GM12878 (cell line): ENCODE data around the gene RAB25. TPM values are rescaled to one million over a fixed set of nuclear protein-coding genes. Genes with fewer than 3 reads are reported as not detected.

Source experiments
- ATAC-seq: fragments of 200-7000 bp; cut with Tn5 transposase; 3 replicates; pipeline ENCODE4 v1.9.1; 2020; ENCODE audit warnings: mild to moderate bottlenecking, moderate library complexity
- BruUV-seq: library from RNA; stranded (reverse); fragments of 400-500 nt; replicated peaks from 2 replicates; lab custom pipeline; 2021; lab: Mats Ljungman, UMichigan
- CTCF ChIA-PET: fragments of 300-600 bp; sonication (Branson Sonifier 250); formaldehyde crosslinking; extraction: SDS; loops from one replicate; lab custom pipeline; 2021; ENCODE audit warnings: inconsistent platforms; lab: Yijun Ruan, JAX
- POLR2A ChIA-PET: fragments of 350-600 bp; formaldehyde crosslinking; extraction: SDS; loops from one replicate; lab custom pipeline; 2021; ENCODE audit warnings: inconsistent platforms; lab: Charles Lee
- RAD21 ChIA-PET: fragments of 300-600 bp; sonication (Branson Sonifier 250); formaldehyde crosslinking; loops from one replicate; lab custom pipeline; 2023; ENCODE audit warnings: antibody characterized with exemption; ENCODE audit not compliant: unreplicated experiment; lab: Charles Lee
- SMC1A ChIA-PET: fragments of 300-600 bp; sonication (Branson Sonifier 250); formaldehyde crosslinking; loops from one replicate; lab custom pipeline; 2023; ENCODE audit not compliant: unreplicated experiment, uncharacterized antibody; lab: Charles Lee
- DNase-seq: peaks from one replicate; pipeline ENCODE4 v3.0.0-alpha.2; 2011; ENCODE audit warnings: low read depth, low spot score
- FAIRE-seq: peaks from 3 replicates; lab custom pipeline; 2011; peaks lifted over from hg19 to GRCh38; lab: Jason Lieb, UNC
- H2AFZ ChIP-seq: 2 replicates; pipeline ENCODE4 v1.6.0; 2011; ENCODE audit warnings: low read depth, low read length, control low read depth; ENCODE audit not compliant: control insufficient read depth
- H3K27ac ChIP-seq: 2 replicates; pipeline ENCODE4 v1.5.1; 2011; ENCODE audit warnings: control low read depth; ENCODE audit not compliant: control insufficient read depth, insufficient read depth
- H3K27me3 ChIP-seq, 2 experiments: replicated peaks in 1 of 2; 2 replicates each; pipeline versions ENCODE4 v1.6.0 to v1.6.1; 2011; ENCODE audit warnings: low read length in 1 of 2; ENCODE audit not compliant: control insufficient read depth in 2 of 2, insufficient read depth in 2 of 2
- H3K36me3 ChIP-seq, 2 experiments: 2 replicates each; pipeline ENCODE4 v1.5.1; 2011; ENCODE audit warnings: low read length in 1 of 2; ENCODE audit not compliant: control insufficient read depth in 2 of 2, insufficient read depth in 2 of 2
- H3K4me1 ChIP-seq: 2 replicates; pipeline ENCODE4 v1.6.1; 2011; ENCODE audit warnings: mild to moderate bottlenecking, low read length, moderate library complexity, mixed read lengths; ENCODE audit not compliant: control insufficient read depth, insufficient read depth
- H3K4me2 ChIP-seq: 2 replicates; pipeline ENCODE4 v1.6.0; 2011; ENCODE audit warnings: control low read depth; ENCODE audit not compliant: control insufficient read depth, insufficient read depth
- H3K4me3 ChIP-seq: fragments of 200-600 bp; sonication (generic); 2 replicates; pipeline ENCODE4 v1.5.1; 2016
- H3K79me2 ChIP-seq: 2 replicates; pipeline ENCODE4 v1.6.0; 2011; ENCODE audit warnings: low read length; ENCODE audit not compliant: control insufficient read depth, insufficient read depth
- H3K9ac ChIP-seq: 2 replicates; pipeline ENCODE4 v1.8.0; 2011; ENCODE audit warnings: low read length, control low read depth, mixed read lengths; ENCODE audit not compliant: control insufficient read depth, insufficient read depth
- H3K9me3 ChIP-seq: replicated peaks from 3 replicates; pipeline ENCODE4 v1.5.1; 2011; ENCODE audit warnings: mild to moderate bottlenecking, low read length; ENCODE audit not compliant: control insufficient read depth, insufficient read depth
- H4K20me1 ChIP-seq: 2 replicates; pipeline ENCODE4 v1.6.0; 2011; ENCODE audit not compliant: control insufficient read depth, insufficient read depth
- BHLHE40 ChIP-seq, 2 experiments: fragments of 450-650 bp in 1 of 2; IDR thresholded peaks; 2 replicates each; pipeline ENCODE4 v1.6.1; 2011 to 2017; ENCODE audit warnings: low read depth in 2 of 2, borderline replicate concordance in 1 of 2, improper control_type of control experiment in 1 of 2, low read length in 1 of 2, mild to moderate bottlenecking in 1 of 2
- CHD1 ChIP-seq: IDR thresholded peaks from 2 replicates; pipeline ENCODE4 v1.6.1; 2012; ENCODE audit warnings: low read depth, low read length, improper control_type of control experiment
- EED ChIP-seq: sonication (generic); IDR thresholded peaks from 2 replicates; pipeline ENCODE4 v1.6.1; 2016; ENCODE audit warnings: antibody characterized with exemption, low read depth
- EGR1 ChIP-seq, 2 experiments: IDR thresholded peaks; 1 replicate in 1 of 2; 2 replicates in 1 of 2; pipeline ENCODE4 v1.6.1; 2011 to 2012; ENCODE audit warnings: low read depth in 2 of 2, low read length in 2 of 2, borderline replicate concordance in 1 of 2, mild to moderate bottlenecking in 1 of 2, moderate library complexity in 1 of 2
- ESRRA ChIP-seq: IDR thresholded peaks from 2 replicates; pipeline ENCODE4 v1.6.1; 2012; ENCODE audit warnings: mild to moderate bottlenecking, low read length, improper control_type of control experiment
- ETV6 ChIP-seq, 2 experiments: fragments of 450-650 bp in 1 of 2; IDR thresholded peaks in 1 of 2; conservative IDR thresholded peaks in 1 of 2; 2 replicates each; pipeline ENCODE4 v1.6.1; 2014; ENCODE audit warnings: antibody characterized with exemption in 1 of 2, borderline replicate concordance in 1 of 2, low read depth in 1 of 2, mild to moderate bottlenecking in 1 of 2, moderate library complexity in 1 of 2
- GATAD2B ChIP-seq: fragments of 450-650 bp; conservative IDR thresholded peaks from 2 replicates; pipeline ENCODE4 v1.6.1; 2017; ENCODE audit warnings: low read depth, mild to moderate bottlenecking, moderate library complexity
- MEF2A ChIP-seq: IDR thresholded peaks from 2 replicates; pipeline ENCODE4 v1.6.1; 2011; ENCODE audit warnings: low read depth, mild to moderate bottlenecking, low read length, moderate library complexity; ENCODE audit not compliant: insufficient read depth
- NFYA ChIP-seq: IDR thresholded peaks from 2 replicates; pipeline ENCODE4 v1.6.1; 2011; ENCODE audit warnings: low read depth, mild to moderate bottlenecking, low read length, improper control_type of control experiment, borderline replicate concordance
- NR2C1 ChIP-seq: fragments of 450-650 bp; IDR thresholded peaks from 2 replicates; pipeline ENCODE4 v1.6.1; 2017; ENCODE audit warnings: antibody characterized with exemption, mild to moderate bottlenecking, moderate library complexity
- PAX8 ChIP-seq: fragments of 450-650 bp; IDR thresholded peaks from 2 replicates; pipeline ENCODE4 v1.6.1; 2017; ENCODE audit warnings: mild to moderate bottlenecking, moderate library complexity
- SMARCA5 ChIP-seq: fragments of 450-650 bp; IDR thresholded peaks from 2 replicates; pipeline ENCODE4 v1.6.1; 2017; ENCODE audit warnings: mild to moderate bottlenecking
- WRNIP1 ChIP-seq: IDR thresholded peaks from 2 replicates; pipeline ENCODE4 v1.6.1; 2011; ENCODE audit warnings: low read depth, low read length, improper control_type of control experiment, borderline replicate concordance
- WGBS: methylation state at CpG from one replicate; pipeline ENCODE4 v1.1.6; 2016; ENCODE audit warnings: low lambda C conversion rate; ENCODE audit not compliant: insufficient replicate concordance, insufficient coverage; ENCODE audit errors: missing lambda C conversion rate; 5-methylcytosine and 5-hydroxymethylcytosine counted together
- in situ Hi-C: fragments of 300-500 bp; cut with MboI; formaldehyde crosslinking; loops from 9 replicates; pipeline ENCODE4 v1.14.3; 2018; ENCODE audit warnings: mixed read lengths
- intact Hi-C: fragments of 100-400 bp; cut with micrococcal nuclease; formaldehyde crosslinking; loops from one replicate; pipeline ENCODE4 v1.14.2; 2022; ENCODE audit not compliant: unreplicated experiment
- polyA plus RNA-seq, 11 experiments: library from polyadenylated mRNA; depleted of rRNA in 4 of 11; unstranded in 6 of 11; stranded (reverse) in 5 of 11; fragments of >200 nt; fragmentation: Nextera tagmentation in 4 of 11; fragmentation: Illumina TruSeq in 1 of 11; extraction: Ambion mirVana in 4 of 11; extraction: Trizol in 1 of 11; gene quantifications; 1 replicate in 1 of 11; 2 replicates in 10 of 11; pipeline versions ENCODE4 v1.2.1 to v1.2.3, GENCODE V29; 2011 to 2016; ENCODE audit warnings: inconsistent platforms in 2 of 11, missing spikeins in 2 of 11, low read depth in 1 of 11
- total RNA-seq, 4 experiments: library from RNA; depleted of rRNA in 3 of 4; stranded (reverse); fragments of >200 nt in 3 of 4; fragmentation: Illumina TruSeq in 1 of 4; extraction: Trizol in 1 of 4; gene quantifications; 2 replicates each; pipeline versions ENCODE4 v1.2.1 to v1.2.3, GENCODE V29; 2013 to 2021
- TF ChIP-seq, protein P1 (sequence below): fragments of 450-650 bp; IDR thresholded peaks from 2 replicates; pipeline ENCODE4 v1.6.1; 2016; ENCODE audit warnings: mild to moderate bottlenecking
- TF ChIP-seq, protein P2 (sequence below): IDR thresholded peaks from 2 replicates; pipeline ENCODE4 v1.6.1; 2012; ENCODE audit warnings: low read depth, low read length, improper control_type of control experiment

RAB25 gene
- total and polyA plus RNA-seq, 10 of the 15 experiments (the other 5 are each of a cell fraction or from before 2014, with no cell fraction given) = 0.16 to 0.36 (median 0.22) TPM; not detected in 7

DNA sequence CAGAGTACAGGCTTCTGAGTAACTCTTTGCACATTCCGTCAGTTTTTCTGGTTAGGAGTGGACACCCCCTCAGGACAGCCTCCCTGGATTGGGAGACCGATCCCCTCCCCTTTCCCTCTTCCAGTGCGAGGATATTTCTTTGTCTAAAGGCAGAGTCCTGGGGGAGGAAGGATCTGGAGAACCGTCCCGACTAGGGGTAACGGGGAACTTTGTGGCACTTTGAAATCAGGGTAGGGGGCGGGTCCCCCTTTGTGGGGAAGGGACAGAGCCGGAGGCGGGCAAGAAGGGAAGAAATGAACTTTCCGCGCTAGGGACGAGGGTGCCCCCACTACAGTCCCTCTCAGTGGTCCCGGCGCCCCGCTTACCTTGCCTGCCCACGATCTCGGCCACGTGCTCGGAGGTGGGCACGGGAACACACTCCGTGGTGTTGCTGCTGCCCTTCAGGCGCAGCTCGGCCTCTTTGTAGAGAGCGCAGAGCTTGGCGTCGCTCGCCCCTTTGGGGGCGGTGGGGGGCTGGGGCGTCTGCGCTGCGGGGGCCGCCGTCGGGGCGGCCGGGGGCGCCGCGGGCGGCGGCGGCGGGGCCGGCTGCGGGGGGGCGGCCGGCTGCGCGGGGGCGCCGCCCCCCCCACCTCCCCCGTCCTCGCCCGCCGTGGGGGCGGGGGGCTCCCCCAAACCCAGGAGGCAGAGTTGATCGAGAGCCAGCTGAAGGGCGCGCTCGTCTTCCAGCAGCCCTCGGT lies 20.4 kb downstream of the RAB25 start:
- ChIA-PET SMC1A (interaction anchor here (3.4 kb wide), 1 partner anchor 15 kb away, joined by 13 read pairs; no protein-coding TSS in a partner anchor), RAD21 (no interaction called here), POLR2A (interaction anchor here (1.4 kb wide), 1 partner anchor 12 kb away, joined by 3 read pairs; no protein-coding TSS in a partner anchor), CTCF (no interaction called here)
- BruUV-seq = no TSS peak
- no peak for TF ChIP-seq SMARCA5
- TF ChIP-seq BHLHE40 (IDR thresholded peaks at IDR 0.05; ENCODE audit: borderline replicate concordance in 1 of 2, low read depth in 2 of 2, low read length in 1 of 2) = peak in 1 of 2 experiments; percentile 37; a peak in 1 of 4 replicates
- TF ChIP-seq ETV6 (conservative IDR thresholded peaks at IDR 0.05 in 1 of 2, IDR thresholded peaks at IDR 0.05 in 1 of 2; ENCODE audit: borderline replicate concordance in 1 of 2, low read depth in 1 of 2) = no peak
- TF ChIP-seq, protein P1, sequence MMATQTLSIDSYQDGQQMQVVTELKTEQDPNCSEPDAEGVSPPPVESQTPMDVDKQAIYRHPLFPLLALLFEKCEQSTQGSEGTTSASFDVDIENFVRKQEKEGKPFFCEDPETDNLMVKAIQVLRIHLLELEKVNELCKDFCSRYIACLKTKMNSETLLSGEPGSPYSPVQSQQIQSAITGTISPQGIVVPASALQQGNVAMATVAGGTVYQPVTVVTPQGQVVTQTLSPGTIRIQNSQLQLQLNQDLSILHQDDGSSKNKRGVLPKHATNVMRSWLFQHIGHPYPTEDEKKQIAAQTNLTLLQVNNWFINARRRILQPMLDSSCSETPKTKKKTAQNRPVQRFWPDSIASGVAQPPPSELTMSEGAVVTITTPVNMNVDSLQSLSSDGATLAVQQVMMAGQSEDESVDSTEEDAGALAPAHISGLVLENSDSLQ = no peak
- peak in 1 of 2 experiments; percentile 84; a peak in 1 of 3 replicates for TF ChIP-seq EGR1 (IDR thresholded peaks at IDR 0.05; ENCODE audit: borderline replicate concordance in 1 of 2, low read depth in 2 of 2, low read length in 2 of 2)
- TF ChIP-seq PAX8 = no peak
- TF ChIP-seq NR2C1 = no peak
- TF ChIP-seq, protein P2, sequence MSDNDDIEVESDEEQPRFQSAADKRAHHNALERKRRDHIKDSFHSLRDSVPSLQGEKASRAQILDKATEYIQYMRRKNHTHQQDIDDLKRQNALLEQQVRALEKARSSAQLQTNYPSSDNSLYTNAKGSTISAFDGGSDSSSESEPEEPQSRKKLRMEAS = 0 out of 2 replicates have a peak, but pooled peaks have one; percentile 33
- TF ChIP-seq MEF2A = no peak
- no peak for TF ChIP-seq ESRRA
- no peak for TF ChIP-seq EED
- no peak for TF ChIP-seq WRNIP1
- no peak for TF ChIP-seq CHD1
- no peak for TF ChIP-seq NFYA
- TF ChIP-seq GATAD2B = no peak
- WGBS = 36% methylated on average over 31 of the region's 61 CpGs
- peak overlapping the region; percentile 95; the same call in 1 of the 2 replicates for H3K4me3 ChIP-seq
- no peak overlapping the region for H2AFZ ChIP-seq
- no peaks in the 10 kb centered on the region for H3K36me3 ChIP-seq
- no peak overlapping the region for H3K27ac ChIP-seq
- H3K4me2 ChIP-seq = peak overlapping the region; percentile 72; the same call in 1 of the 2 replicates
- intact Hi-C loops (no loop called here), in situ Hi-C loops (no loop called here)
- H4K20me1 ChIP-seq = no peaks in the 10 kb centered on the region
- no peak overlapping the region for H3K9ac ChIP-seq
- H3K9me3 ChIP-seq = no peaks in the 10 kb centered on the region; the same call in 2 of the 3 replicates
- ATAC-seq (no peak), FAIRE-seq (no peak), DNase-seq (no peak)
- H3K4me1 ChIP-seq = peaks cover 4% of the 10 kb centered on the region; the same call in 1 of the 2 replicates
- no peaks in the 10 kb centered on the region for H3K79me2 ChIP-seq
- H3K27me3 ChIP-seq = peaks cover 0 to 2% of the 10 kb centered on the region in 2 experiments; a peak in 1 of 4 replicates
